Peyer's patch (tissue), 4 donors: Measurements from ENCODE around the gene DHRS4.
"Not testable (repeated sequence)": the region's sequence is repeated elsewhere in the genome, so short reads cannot be mapped to it uniquely, and the experiment has no call there.

Source experiments
- POLR2A ChIP-seq, 2 donors: fragments of 450-650 bp; IDR thresholded peaks; one replicate each; pipeline ENCODE4 v1.5.1; 2017; ENCODE audit warnings: antibody characterized with exemption in 2 of 2, mild to moderate bottlenecking in 2 of 2, moderate library complexity in 2 of 2
- TF ChIP-seq, protein P1 (sequence below), 6 experiments: fragments of 450-650 bp in 4 of 6; fragments of 200-600 bp in 2 of 6; sonication (generic) in 1 of 6; IDR thresholded peaks; one replicate each; pipeline ENCODE4 v1.5.1; 2017 to 2019; ENCODE audit warnings: antibody characterized with exemption in 6 of 6, mild to moderate bottlenecking in 3 of 6, moderate library complexity in 1 of 6

DNA sequence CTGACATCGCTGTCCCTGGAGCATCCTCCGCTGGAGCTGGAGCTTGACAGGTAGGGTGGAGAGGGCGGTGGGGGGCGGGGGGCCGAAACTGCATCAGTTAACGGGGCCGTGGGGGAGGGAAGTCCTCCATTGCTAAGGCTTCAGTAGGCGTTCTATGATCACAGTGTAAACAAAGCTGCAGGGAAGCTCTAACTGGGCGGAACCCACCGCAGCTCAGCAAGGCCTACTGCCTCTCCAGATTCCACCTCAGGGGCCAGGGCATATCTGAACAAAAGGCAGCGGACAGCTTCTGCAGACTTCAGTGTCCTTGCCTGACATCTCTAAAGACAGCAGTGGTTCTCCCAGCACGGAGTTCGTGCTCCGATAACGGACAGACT lies 16.7 kb downstream of the DHRS4 start:
- TF ChIP-seq POLR2A (IDR thresholded peaks at IDR 0.05): not testable (repeated sequence)
- TF ChIP-seq, protein P1, sequence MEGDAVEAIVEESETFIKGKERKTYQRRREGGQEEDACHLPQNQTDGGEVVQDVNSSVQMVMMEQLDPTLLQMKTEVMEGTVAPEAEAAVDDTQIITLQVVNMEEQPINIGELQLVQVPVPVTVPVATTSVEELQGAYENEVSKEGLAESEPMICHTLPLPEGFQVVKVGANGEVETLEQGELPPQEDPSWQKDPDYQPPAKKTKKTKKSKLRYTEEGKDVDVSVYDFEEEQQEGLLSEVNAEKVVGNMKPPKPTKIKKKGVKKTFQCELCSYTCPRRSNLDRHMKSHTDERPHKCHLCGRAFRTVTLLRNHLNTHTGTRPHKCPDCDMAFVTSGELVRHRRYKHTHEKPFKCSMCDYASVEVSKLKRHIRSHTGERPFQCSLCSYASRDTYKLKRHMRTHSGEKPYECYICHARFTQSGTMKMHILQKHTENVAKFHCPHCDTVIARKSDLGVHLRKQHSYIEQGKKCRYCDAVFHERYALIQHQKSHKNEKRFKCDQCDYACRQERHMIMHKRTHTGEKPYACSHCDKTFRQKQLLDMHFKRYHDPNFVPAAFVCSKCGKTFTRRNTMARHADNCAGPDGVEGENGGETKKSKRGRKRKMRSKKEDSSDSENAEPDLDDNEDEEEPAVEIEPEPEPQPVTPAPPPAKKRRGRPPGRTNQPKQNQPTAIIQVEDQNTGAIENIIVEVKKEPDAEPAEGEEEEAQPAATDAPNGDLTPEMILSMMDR (IDR thresholded peaks at IDR 0.05): not testable (repeated sequence)
